Activated T-cell treated with anti-CD3 and anti-CD28 coated beads for 48 hours (primary cell): ENCODE results near the gene SEC14L2.
"Not testable (repeated sequence)": the region's sequence is repeated elsewhere in the genome, so short reads cannot be mapped to it uniquely, and the experiment has no call there.

ENCODE experiments used
- DNase-seq: peaks from one replicate; pipeline ENCODE4 v3.0.0-alpha.2; 2020; ENCODE audit warnings: low read depth

Gene SEC14L2

DNA sequence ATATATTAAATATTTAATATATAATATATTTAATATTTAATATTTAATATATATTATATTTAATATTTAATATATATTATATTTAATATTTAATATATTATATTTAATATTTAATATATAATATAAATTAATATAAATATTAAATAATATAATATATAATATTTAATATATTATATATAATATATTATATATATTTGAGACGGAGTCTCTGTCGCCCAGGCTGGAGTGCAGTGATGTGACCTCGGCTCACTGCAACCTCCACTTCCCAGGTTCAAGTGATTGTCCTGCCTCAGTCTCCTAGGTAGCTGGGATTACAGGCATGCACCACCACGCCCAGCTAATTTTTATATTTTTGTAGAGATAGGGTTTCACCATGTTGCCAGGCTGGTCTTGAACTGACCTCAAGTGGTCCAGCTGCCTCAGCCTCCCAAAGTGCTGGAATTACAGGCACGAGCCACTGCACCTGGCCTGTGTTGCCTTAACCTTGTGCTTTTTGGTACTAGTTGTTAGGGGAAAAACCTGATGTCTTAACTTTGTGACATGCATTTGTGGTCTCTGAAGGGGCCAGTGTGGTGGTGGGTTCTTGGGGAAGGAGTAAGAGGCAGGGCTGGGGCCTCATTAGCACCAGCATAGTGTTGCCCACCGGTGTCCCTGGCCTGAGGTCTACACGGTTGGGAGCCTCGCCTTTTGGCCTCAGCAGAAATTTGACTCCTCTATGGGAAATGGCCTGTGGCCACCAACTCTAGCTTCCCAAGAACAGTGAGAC lies 58.4 kb downstream of the SEC14L2 start:
- DNase-seq: no peak

DNA sequence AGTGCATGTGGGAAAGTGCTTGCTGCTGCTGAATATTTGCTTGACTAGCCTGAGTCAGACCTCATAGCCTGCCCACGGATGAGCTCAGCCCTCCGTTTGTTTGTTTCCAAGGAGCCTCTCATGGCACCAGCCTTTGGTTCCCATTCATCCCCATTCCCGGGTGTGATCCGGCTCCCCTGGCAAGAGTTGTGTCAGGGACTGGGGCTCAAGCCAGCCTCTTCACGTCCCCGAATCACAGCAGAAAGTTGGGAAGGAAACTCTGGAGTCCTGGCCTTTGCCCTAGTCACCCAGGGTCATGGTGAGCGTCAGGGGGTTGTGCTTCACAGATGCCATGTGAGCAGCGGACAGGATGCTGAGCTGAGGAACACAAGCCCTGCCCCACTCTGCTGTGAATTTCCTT lies 61.2 kb downstream of the SEC14L2 start:
- no peak for DNase-seq

DNA sequence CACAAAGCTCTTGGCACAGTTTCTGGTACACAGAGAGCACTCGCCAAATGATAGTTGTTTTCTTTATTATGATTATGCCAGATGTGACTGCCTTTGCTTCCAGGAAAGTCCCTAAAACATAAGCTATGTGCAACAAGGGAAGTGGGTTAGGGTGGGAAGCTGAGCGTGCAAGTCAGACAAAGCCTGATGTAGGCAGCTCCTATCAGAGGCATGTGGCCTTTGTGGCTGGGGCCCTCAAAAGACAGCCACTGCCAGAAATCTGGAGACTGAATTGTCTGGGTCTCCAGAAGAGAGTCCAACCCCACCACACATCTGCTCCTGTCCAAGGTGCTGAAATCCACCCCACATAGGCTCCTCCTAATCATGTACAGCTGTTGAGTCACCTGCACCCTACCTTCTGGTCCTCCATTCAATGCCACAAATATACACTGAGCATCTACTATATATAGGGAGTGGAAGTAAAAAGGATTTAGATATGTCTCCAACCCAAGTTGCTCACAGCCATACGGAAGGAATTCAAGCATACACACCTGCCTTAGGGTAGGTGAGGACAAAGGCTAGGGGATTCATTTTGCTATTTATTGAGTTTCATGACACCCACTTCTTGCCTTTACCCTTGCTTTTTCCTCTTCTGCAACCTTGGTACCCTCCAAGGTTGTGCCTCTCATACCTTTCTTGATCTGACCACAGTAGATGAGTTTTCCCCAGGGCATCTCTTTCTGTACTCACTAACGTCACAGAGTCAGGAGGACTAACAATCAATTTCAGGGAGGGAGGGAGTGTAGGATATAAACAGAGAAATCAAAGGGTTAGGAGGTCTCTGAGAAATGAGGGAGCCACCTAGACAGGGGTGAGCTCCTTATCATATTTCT lies 62.6 kb downstream of the SEC14L2 start:
- no peak for DNase-seq

DNA sequence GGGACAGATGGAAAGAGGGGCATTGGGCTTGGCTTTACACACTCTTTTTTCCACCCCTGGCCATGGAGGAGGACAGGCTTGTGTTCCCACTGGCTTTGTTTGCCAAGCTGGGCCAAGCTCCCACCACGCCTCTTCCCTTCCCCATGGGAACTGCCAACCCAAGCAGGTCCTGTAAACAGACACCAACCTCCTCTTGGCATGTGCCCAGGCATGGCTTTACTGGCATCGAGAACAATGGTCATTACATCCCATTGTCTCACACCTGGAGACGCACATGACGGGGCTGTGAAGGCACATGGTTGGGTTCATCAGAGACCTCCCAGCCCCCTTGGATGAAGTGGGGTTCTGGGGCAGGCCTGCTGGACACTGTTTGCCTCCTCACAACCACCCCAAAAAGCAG lies 63.3 kb downstream of the SEC14L2 start:
- DNase-seq: no peak

DNA sequence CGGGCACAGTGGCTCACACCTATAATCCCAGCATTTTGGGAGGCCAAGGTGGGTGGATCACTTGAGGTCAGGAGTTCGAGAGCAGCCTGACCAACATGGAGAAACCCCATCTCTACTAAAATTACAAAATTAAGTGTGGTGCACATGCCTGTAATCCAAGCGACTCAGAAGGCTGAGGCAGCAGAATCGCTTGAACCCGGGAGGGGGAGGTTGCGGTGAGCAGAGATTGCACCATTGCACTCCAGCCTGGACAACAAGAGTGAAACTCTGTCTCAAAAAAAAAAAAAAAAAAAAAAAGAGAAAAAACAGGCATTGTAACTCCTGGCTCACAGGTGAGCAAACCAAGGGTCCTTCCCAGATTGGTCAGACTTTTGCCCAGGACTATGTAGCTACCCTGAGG lies 63.7 kb downstream of the SEC14L2 start:
- not testable (repeated sequence) for DNase-seq

DNA sequence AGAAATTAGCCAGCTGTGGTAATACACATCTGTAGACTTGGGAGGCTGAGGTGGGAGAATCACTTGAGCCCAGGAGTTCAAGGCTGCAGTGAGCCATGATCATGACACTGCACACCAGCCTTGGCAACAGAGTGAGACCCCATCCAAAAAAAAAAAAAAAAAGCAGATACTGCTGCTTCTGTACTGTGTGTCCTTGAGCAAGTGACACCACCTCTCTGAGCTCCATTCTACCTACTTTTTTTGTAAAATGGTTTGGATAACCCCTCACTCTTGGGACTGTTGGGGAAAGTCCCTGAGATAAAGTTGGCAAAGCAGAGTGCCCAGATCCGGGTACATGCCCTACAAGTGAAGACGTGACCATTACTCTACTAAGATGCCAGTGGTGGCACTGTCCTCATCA lies 72.3 kb downstream of the SEC14L2 start:
- DNase-seq: no peak

DNA sequence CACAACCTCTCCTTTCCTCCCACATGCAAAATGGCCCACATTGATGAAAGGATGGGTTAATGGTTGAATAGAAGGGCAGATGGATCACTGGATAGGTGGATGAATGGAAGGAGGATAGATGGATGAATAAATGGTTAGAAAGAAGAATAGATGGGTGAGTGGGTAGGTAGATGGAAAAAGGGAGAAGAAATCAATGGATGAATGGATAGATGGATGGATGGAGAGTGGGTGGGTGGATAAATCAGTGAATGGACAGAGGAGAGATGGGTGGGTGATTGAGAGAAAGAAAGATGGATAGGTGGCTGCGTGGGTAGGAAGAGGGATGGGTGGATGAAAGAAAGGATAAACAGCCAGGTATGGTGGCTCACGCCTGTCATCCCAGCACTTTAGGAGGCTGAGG lies 73.8 kb downstream of the SEC14L2 start:
- DNase-seq: no peak

DNA sequence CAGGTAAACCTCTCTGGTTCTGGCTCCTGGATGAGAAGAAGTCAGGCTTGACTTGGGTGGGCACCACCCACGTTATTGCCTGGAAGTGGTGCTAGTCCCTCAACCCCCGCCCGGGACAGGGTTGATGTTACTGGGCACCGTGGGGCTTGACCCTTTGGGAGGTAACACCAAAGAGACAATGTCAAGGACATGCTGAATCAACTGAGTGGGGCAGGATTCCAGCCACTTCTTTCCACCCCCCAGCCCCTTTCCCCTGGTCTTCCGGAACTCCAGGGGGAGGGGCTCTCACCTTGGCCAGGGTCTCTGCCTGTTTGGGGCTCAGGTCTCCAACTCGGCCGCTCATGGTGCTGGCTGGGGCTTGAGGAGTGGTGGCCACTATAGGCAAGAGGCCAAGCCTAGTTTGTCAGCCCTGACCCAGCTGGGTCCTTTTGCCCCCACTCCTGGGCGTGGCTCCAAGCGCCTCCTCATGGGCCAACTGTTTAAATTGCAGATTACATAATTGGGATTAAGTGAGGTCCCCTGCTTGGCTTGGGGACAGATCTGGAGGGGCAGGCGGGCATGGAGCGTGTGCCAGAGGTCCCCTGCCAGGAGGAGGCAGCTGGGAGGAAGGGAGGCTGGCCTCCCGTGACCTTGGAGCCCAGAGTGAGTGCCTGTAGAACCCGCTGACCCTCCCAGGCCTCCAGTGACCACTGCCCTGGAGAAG lies 74.9 kb downstream of the SEC14L2 start, which contains the start of gene SEC14L3:
TSS of gene SEC14L3 (minus strand) at position 402 of the 703 bp plus-strand sequence. CDS start at position 343, 59 bp downstream.
- DNase-seq: no peak

DNA sequence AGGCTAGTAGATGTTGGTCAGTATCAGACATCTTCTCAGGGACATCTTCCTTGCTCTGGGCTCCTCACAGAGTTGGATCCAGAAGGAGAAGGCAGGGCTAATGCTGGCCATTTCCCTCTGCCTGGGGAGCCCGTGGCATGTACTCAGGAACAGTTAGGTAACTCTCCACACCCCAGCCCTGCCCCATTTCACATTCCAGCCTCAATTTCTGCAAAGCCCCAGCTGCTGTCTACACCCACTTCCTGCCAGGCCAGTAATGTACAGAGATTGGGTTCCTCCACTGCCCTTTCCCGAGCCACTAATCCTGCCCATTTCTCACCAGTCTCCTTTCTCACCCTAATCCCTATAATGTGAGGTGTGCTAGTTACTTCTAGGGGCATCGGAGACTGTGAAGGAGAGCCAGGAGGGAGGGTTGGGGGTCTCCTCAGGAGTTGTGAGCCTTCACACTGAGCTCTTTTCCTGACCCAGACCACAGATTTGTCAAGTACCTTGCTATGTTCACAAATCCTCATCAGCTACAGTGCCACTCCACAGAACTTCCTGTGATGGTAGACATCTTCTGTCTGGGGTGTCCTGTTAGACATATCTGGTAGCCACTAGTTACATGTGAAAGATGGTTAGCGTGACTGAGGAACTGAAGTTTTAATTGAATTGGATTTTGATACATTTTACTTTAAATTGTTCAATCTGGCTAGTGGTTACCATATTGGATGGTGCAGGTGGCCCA lies 76.3 kb downstream of the SEC14L2 start:
- no peak for DNase-seq

DNA sequence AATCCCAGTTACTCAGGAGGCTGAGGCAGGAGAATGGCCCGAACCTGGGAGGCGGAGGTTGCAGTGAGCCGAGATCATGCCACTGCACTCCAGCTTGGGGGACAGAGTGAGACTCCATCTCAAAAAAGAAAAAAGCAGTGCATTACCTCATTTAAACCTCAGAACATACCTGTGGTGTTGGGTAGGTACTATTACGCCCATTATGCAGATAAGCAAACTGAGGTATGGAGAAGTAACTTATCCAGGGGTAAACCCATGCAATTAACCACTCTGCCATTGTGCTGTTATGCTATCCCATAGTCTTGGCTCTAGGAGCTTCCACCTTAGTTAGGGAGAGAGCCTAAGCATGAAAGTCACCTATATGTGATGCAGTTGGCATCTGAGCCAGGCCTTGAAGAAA lies 77.3 kb downstream of the SEC14L2 start:
- DNase-seq: no peak
